HG03439 (cell line): ENCODE data around the gene SLC25A36.

Source experiments
- ATAC-seq: cut with Tn5 transposase; IDR thresholded peaks from one replicate; pipeline ENCODE4 v1.9.1; 2021; ENCODE audit warnings: mild to moderate bottlenecking, moderate library complexity; ENCODE audit not compliant: unreplicated experiment

The SLC25A36 gene, protein sequence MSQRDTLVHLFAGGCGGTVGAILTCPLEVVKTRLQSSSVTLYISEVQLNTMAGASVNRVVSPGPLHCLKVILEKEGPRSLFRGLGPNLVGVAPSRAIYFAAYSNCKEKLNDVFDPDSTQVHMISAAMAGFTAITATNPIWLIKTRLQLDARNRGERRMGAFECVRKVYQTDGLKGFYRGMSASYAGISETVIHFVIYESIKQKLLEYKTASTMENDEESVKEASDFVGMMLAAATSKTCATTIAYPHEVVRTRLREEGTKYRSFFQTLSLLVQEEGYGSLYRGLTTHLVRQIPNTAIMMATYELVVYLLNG

DNA sequence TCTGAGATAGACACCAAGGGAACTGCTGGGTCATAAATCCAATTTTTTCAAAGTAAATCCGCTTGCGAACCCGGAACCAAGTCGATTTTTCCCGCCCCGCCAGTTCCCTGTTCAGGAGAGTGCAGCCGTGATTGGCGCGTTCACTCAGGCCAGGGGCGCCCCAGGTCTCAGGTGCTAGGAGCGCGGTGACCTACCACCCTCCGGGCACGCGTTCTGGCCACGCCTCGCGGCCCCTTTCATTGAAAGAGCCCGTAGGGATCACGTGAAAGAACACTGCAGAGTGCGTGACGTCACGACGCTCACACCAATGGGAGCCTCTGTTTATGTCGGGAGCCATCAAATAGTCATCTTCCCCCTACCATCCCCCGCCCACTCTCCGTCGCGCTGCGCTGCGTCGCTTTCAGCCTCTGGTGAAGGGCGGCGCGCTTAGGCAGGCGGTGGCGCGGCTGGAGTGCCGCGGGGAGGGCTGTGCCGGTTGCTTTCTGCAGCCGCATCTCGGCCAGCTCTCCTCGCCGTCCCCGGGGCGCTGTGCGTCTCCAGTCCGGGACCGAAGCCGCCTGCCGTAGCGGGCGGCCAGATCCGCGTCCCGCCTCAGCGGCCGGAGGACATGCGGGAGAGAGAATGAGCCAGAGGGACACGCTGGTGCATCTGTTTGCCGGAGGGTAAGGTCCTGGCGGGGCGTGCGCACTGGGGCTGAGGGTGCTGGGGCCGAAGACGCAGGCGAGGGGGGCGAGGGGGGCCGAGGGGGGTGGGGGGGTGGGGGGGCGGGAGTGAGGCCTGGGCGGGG, at the start of gene SLC25A36:
SLC25A36 (plus strand) TSS at position 403 of the 787 bp plus-strand sequence; CDS start at position 622, 219 bp downstream.
- peak; percentile 99 for ATAC-seq

DNA sequence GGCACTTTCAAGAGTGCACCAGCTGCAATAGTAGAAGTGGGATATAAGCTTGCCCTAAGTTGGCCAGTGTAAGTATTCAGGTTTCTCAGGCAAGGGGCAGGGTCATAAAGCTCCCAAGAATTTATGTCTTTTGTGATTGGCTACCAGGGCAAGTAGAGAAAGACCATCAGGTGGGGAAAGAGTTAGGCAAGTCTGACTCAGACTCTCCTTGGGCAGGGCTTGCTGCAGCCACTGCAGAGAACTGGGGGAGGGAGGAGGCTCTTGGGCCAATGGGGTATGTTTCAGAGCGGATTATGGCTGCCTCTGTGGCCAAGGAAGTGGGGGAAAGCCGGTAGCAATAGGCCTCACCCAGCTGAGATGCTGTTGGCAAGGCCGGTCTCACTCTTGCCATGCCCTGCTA, 44.6 kb upstream of the SLC25A36 start:
- ATAC-seq = no peak

DNA sequence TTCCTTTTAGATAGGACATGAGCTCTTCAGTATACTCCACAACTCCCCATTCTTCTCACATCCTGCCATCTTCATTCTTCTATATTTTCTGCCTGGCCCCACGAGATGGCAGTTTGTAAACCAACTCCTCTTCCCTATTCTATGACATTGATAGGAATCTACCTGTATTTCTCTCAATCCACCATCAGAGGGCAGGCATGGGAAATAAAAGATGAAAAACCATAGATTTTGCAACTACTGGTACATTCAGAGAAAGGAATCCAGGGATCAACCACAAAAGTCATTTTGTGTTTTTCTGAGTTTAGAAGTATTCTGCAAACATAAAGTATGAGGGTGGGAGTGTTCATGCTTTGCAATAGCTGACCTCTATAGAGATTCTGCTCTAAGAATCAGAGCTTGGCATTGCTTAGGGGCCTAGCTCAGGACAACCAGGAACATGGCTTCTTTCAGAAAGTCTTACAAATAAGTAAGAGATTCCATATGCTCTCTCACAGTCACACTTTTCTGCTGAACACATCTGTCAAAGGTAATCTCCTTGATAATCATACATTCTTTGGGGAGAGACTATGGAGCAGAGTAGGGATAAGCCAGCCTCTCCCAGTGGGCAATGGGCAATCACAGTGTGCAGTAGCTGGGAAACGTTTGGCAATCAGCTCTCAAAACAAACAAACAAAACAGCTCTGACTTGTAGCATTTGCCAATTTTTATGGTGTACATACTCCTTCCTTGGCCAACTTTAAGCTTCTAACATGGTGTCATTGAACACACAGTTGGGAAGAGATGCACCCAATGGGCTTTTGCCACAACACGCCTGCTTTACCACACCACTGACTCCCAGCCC, 43.1 kb upstream of the SLC25A36 start:
- ATAC-seq = no peak

DNA sequence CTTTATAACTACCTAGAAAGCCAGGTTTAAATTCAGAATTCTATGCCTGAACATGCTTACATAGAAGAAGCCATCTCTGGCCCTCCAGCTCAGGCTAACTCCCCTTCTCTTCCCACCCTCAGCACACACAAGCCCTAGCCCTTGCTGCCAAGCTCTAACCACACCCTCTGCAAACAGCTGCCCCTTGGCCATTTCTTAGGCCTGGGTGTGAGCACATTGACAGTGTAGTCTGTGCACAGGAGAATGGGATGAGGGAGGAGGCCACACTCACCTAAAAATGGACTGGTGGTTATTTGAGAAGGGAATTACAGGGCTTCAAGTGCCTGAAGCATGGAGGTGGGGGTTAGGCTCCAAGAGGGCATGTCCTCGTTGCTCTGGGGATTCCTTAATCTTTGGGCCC, 42.3 kb upstream of the SLC25A36 start:
- no peak for ATAC-seq

DNA sequence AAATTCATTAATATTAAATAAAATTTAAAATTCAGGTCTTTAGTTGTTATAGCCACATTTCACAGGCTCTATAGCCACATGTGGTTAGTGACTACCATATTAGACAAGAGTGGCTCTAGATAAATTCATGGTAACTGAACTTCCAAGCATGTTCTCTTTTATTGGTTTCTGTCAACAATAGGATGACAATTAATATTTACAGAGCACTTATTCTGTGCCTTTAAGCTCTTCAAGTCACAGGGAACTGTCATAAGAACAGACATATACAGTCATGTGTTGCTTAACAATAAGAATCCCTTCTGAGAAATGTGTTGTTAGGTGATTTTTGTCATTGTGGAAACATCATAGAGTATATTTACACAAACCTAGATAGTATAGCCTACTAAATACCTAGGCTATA, 38.8 kb upstream of the SLC25A36 start:
- ATAC-seq = no peak

DNA sequence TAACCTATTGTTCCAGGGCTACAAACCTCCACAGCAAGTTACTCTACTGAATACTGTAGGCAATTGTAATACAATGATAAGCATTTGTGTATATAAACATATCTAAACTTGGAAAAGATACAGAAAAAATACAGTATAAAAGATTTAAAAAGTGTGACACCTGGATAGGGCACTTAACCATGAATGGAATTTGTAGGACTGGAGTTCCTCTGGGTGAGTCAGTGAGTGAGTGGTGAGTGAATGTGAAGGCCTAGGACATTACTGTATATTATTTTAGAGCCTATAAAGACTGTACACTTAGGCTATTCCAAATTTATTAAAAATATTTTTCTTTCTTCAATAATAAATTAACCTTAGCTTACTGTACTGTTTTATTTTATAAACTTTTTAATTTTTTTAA, 38.4 kb upstream of the SLC25A36 start:
- no peak for ATAC-seq

DNA sequence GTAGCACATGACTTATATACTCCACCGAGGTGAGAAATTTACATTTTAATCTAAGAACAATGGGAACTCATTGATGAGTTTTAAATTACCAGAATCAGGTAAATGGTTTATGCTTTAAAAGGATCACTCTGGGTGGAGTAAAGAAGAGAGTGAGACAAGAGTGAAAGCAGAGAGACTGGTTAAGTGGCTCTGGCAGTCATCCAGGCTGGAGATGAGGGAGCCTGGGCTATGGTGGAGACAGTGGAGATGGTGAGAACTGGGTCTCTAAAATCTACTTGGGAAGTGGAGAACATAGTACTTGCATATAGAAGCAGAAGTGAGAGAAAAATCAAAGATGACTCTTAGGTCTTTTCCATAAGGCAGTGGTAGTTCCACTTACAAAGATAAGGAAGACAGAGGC, 37.1 kb upstream of the SLC25A36 start:
- no peak for ATAC-seq

DNA sequence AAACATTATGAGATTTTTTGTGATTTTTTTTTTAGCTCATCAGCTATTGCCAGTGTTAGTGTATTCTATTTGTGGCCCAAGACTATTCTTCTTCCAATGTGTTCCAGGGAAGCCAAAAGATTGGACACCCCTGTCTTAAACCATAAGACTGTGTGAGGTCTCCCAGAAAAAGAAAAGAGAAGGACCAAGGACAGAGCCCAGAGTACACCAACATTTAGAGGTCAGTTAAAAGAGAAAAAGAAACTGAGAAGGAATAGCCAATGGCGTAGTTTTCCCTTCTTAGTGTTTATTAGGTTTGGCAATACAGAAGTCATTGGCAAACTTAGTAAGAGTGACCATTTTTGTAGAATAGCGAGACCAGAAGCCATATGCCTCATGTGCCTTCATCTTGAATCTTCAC, 36.1 kb upstream of the SLC25A36 start:
- no peak for ATAC-seq

DNA sequence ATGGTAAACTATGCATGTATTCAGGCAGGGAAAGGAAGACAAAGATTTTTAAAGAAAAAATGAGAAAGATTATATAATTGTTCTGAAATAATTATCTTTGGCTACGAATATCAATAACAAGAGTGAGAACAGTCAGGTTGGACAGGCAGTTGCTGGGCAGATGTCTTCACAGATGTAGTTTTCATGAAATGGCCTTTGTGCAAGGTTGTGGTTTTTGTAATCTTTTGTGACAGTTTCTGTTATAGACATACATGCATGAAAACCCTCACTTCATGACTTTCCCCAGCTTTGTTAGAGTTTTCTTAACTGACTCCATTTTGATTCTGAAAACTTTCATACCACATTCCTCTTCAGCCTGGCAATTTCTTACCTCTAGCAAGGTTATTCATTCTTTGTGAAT, 34.9 kb upstream of the SLC25A36 start:
- ATAC-seq = no peak

DNA sequence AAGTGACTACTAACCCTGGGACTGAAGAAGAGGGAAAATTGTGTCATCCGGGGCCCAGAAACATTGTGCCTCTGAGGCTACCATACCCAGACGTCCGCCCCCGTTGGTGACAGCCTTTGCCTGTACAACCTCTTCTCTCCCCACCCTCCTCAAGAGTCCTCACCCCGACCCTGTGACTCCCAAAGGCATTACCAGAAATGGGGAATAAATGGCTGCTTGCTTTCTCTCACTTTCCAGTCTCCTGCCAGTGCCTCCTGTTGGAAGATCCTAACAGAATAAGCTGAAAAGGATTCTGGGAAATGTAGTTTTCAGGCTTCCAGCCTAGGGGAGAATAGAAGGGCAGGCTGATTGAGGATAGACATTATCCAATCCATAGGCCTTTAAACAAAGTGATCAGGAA, 30.8 kb upstream of the SLC25A36 start:
- no peak for ATAC-seq

DNA sequence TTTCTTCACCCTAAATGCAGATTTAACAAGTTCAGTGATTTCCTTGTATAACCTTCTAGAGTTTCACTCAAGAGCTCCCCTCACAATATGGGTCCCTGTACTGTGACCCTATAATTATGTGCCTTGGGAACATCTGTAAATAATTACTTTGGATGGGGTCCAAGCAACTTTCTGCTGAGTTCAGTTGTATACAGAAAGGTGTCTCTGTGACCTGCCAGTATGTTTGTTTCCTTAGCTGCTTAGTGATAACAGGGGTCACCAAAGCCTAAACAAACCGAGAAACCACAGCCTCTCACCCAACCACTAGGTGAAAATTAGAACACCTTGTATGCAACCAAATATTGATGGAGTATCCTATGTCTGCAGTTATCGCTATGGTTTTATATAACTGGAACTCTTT, 29.8 kb upstream of the SLC25A36 start:
- ATAC-seq = no peak

DNA sequence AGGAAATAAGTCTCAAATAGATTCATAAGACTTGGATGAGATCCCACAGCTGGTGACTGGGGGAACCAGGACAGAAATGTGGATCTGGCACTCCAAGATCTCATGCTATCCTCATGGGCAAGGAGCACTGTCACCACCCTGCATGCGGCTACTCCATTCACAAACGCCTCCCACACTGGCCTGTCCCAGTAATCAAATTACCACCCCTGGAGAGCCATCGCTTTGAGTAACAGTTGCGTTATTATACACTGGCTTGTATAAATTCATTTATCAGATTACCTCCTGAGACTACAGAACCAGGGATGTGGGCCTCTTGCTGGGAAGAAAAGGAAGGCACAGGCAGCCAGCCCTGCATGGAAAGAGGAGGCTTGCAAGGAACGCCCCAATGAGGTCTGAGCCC, 27.9 kb upstream of the SLC25A36 start:
- no peak for ATAC-seq

DNA sequence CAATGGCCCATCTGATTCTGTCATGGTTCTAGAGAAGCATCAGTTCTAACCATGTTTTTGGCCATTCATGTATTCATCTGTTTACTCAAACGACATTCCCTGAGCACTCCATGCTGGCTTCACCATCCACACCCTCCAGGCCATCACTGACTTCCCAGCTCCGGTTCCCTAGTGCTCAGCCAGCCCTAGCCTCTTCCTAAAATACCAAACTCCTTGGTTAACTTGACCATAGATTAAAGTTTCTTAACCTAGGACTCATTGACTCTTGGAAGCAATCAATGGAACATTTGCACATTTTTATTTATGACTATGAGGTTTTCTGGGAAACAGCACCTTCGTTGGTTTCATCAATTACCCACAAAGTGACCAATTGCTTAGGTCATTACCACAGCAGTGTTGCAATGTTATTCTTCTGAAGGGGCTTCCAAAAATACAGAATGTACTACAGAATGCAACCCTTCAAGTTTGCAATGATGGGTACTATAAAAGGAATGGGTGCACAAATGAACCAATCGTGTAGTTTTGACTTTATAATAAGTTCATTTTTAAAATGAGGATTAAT, 27.2 kb upstream of the SLC25A36 start:
- ATAC-seq = no peak

DNA sequence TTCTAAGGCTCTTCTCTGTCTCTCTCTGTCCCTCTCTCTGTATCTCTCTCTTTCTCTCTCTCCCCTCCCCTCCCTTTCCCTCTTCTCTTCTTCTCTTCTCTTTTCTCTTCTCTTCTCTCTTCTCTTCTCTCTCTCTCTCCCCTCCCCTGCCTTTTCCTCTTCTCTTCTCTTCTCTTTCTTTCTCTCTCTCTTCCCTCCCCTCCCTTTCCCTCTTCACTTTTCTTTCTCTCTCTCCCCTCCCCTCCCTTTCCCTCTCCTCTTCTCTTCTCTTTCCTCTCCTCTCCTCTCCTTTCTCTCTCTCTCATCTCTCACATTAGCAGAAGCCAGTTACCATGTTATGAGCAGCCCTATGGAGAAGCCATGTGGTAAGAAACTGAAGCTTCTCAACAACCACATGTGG, 25.0 kb upstream of the SLC25A36 start:
- ATAC-seq = no peak

DNA sequence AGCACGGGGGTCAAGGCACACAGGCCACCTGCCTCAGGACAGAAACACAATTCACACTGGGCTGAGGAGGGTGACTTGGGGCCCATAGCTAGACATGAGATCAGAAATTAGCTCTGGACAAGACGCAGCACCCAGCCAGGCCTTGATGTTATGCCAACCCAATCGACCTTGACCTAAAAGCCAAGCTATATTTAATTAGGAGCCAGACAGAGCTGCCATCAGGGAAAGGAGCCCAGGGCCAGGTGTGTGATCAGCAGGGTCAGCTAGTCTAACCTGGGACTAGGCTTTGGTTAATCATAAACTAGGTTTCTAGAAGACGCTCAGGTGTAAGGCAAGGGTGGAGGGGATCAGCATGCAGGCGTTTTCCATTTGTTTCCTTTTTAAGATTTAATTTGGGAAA, 23.9 kb upstream of the SLC25A36 start:
- no peak for ATAC-seq

DNA sequence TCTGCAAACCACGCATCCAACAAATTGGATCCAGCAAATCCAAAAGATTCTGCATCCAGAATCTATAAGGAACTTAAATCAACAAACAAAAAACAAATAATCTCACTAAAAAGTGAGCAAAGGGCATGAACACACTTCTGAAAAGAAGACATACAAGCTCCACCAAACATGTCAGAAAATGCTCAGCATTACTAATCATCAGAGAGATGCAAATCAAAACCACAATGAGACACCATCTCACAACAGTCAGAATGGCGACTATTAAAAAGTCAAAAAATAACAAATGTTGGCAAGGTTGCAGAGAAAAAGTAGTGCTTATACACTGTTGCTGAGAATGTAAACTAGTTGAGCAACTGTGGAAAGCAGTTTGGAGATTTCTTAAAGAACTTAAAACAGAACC, 21.6 kb upstream of the SLC25A36 start:
- no peak for ATAC-seq

DNA sequence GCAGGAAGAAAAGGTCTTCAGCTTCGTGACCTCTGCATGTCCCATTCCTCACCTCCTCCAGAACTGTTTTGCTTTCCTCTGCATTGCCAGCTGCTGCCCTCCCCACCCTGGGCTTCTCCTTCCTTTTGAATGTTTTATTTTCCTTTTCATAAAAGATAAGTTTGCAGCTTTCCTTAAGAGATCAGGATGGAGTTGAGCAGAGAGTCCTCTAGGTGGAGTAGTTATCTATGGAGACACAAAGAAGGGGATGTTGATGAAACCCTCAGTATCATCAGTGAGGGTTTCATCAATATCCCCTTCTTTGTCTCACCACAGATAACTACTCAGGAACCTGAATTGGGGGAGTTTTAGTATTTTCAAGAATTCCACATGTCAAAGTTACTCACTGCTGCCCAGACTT, 19.0 kb upstream of the SLC25A36 start:
- no peak for ATAC-seq

DNA sequence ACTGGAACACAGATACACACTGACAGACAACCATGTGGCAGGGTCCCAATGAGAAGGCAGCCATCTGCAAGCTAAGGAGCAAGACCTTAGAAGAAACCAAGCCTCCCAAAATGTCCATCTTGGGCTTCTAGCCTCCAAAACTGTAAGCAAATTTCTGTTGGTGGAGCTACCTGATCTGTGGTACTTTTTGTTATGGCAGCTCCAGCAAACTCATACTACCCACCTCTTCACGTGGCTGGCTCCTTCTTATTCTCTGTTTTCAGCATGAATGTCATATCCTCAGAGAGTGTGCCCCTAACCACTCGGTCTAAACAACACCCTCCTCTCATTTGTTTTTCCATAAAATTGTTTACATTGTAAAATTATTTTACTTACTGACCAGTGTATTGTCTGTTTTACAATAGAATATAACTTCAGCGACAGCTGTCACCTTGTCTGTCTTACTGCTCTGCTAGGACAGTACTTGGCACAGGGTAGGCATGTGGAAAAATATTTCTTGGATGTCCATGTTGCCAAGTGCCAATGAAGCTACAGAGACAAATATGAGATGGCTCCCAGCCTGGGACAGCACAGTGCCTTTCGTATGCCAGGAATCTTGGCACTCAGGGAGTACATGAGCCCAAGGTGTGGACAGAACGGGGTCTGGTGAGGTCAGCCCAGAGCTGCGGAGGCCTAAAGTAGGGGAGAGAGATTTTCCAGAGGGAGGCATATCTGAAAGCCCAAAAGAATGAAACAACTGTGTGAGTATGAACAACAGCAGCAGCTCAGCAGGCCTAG, 17.4 kb upstream of the SLC25A36 start:
- ATAC-seq = no peak

DNA sequence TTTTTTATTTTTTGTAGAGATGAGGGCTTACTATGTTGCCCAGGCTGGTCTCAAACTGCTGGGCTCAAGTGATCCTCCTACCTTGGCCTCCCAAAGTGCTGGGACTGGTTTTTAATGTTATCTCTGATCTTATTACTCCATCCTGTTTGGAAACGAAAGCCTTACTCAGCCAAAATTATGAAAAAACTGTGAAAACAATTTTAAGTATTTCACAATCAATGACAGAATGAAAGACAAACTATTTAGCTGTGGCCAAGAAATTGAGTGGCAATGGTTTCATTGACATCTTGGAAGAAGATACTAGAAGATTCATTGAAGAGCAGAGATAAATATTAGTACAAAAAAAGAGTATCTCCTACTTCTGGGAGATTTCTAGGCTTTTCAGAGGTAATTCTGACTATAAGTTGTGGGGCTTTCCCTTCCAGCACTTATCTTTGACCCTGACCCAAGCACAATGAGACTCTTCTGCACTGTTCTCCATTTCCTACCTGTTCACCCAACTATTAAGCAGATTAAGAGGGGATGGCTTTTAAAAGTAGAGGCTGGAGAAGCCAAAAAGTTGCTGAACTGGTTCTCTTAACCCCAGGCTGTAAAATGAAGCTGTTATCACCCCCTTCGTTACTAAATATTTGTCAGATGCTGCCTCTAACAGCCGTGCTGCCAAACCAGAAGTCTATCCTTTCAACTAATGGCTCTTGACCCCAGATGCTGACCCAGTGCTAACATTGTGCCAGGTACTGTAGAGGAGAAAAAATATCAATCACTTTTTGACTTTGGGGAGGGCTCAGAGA, 14.2 kb upstream of the SLC25A36 start:
- no peak for ATAC-seq

DNA sequence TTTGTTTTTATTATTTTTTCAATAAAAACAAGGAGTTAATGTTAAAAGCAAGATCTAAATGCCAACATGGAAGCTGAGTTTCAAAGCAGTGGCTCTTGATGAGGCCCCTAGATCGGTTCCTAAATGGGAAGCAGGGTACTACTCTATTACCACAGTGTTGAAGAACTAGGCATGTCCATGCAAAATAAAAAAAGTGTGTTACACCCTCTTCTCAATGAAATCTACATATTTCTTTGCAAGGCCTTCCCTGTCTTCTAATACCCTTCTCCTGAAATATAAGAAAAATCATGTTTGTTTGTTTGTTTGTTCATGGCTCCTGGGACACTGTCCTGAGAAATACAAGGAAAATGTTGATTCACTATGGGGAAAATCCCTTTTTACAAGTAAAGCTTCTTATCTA, 12.2 kb upstream of the SLC25A36 start:
- ATAC-seq = no peak
